Tibial nerve (tissue), 4 donors: ENCODE data around the gene CGNL1. TPM values are rescaled to one million over a fixed set of nuclear protein-coding genes. Genes with fewer than 3 reads are reported as not detected.

ENCODE experiments used
- DNase-seq, 2 donors: peaks; one replicate each; pipeline ENCODE4 v3.0.0-alpha.2; 2019; ENCODE audit warnings: low spot score in 2 of 2
- H3K27ac ChIP-seq, 4 donors: fragments of 200-600 bp; sonication (generic) in 3 of 4; one replicate each; pipeline ENCODE4 v1.5.1; 2017 to 2019; ENCODE audit warnings: mild to moderate bottlenecking in 1 of 4
- H3K27me3 ChIP-seq, 2 donors: fragments of 200-600 bp; sonication (generic) in 1 of 2; one replicate each; pipeline versions ENCODE4 v1.5.1 to v1.6.0; 2017 to 2019
- H3K36me3 ChIP-seq, 3 donors: fragments of 200-600 bp; sonication (generic); one replicate each; pipeline ENCODE4 v1.5.1; 2018 to 2019
- H3K4me1 ChIP-seq, 4 donors: fragments of 200-600 bp; sonication (generic) in 3 of 4; one replicate each; pipeline ENCODE4 v1.5.1; 2017 to 2019
- H3K4me3 ChIP-seq, 4 donors: fragments of 200-600 bp; sonication (generic) in 3 of 4; one replicate each; pipeline ENCODE4 v1.5.1; 2017 to 2019; ENCODE audit warnings: mild to moderate bottlenecking in 1 of 4, moderate library complexity in 1 of 4
- H3K9me3 ChIP-seq, 4 donors: fragments of 200-600 bp; sonication (generic) in 3 of 4; one replicate each; pipeline ENCODE4 v1.5.1; 2017 to 2019
- CTCF ChIP-seq, 5 experiments: fragments of 200-600 bp in 3 of 5; fragments of 450-650 bp in 2 of 5; sonication (generic) in 3 of 5; IDR thresholded peaks; one replicate each; pipeline ENCODE4 v1.5.1; 2016 to 2019; ENCODE audit warnings: antibody characterized with exemption in 5 of 5, mild to moderate bottlenecking in 3 of 5, moderate library complexity in 2 of 5
- EP300 ChIP-seq, 2 donors: sonication (generic); formaldehyde crosslinking; IDR thresholded peaks; one replicate each; pipeline ENCODE4 v1.6.1; 2017; ENCODE audit warnings: antibody characterized with exemption in 2 of 2, mild to moderate bottlenecking in 1 of 2
- POLR2A ChIP-seq, 2 donors: fragments of 450-650 bp; IDR thresholded peaks; one replicate each; pipeline ENCODE4 v1.6.1; 2017; ENCODE audit warnings: antibody characterized with exemption in 2 of 2, mild to moderate bottlenecking in 2 of 2, moderate library complexity in 2 of 2
- WGBS, 2 donors: methylation state at CpG; one replicate each; pipeline ENCODE4 v1.1.5; 2018; 5-methylcytosine and 5-hydroxymethylcytosine counted together
- total RNA-seq, 4 donors: library from RNA; depleted of rRNA; stranded (reverse); fragments of >200 nt; gene quantifications; one replicate each; pipeline ENCODE4 v1.1.0, GENCODE V29; 2016

Gene CGNL1
- total RNA-seq, 4 donors from 2014 or later, result 15.9 to 36.7 (median 29.2) TPM

GRCh38 chr15:57330619-57331340, 45.5 kb upstream of the CGNL1 start:
- H3K9me3 ChIP-seq, result no peaks in the 10 kb centered on the region
- no peak overlapping the region for H3K27ac ChIP-seq
- H3K27me3 ChIP-seq, result no peaks in the 10 kb centered on the region
- DNase-seq, result no peak
- H3K36me3 ChIP-seq, result no peaks in the 10 kb centered on the region
- TF ChIP-seq EP300 (IDR thresholded peaks at IDR 0.05) (no peak), CTCF (IDR thresholded peaks at IDR 0.05) (no peak), POLR2A (IDR thresholded peaks at IDR 0.05) (no peak)
- 71 to 77% methylated on average over 14 of the region's 14 CpGs for WGBS, 2 donors
- H3K4me3 ChIP-seq, result no peak overlapping the region
- no peaks in the 10 kb centered on the region for H3K4me1 ChIP-seq

GRCh38 chr15:57332326-57332725, 44.0 kb upstream of the CGNL1 start:
- 81 to 86% methylated on average over 8 of the region's 8 CpGs for WGBS, 2 donors
- H3K27ac ChIP-seq, result no peak overlapping the region
- no peak for TF ChIP-seq CTCF (IDR thresholded peaks at IDR 0.05)
- TF ChIP-seq EP300 (IDR thresholded peaks at IDR 0.05), result no peak
- TF ChIP-seq POLR2A (IDR thresholded peaks at IDR 0.05), result no peak
- H3K4me3 ChIP-seq, result no peak overlapping the region
- no peak for DNase-seq
- no peaks in the 10 kb centered on the region for H3K9me3 ChIP-seq
- no peaks in the 10 kb centered on the region for H3K4me1 ChIP-seq
- H3K36me3 ChIP-seq, result no peaks in the 10 kb centered on the region
- H3K27me3 ChIP-seq, result no peaks in the 10 kb centered on the region

GRCh38 chr15:57333487-57333886, 42.8 kb upstream of the CGNL1 start:
- Histone ChIP-seq H3K4me3 (no peak overlapping the region), H3K36me3 (no peaks in the 10 kb centered on the region), H3K4me1 (peaks cover 0 to 6% (median 0%) of the 10 kb centered on the region in 4 donors), H3K27ac (no peak overlapping the region), H3K27me3 (no peaks in the 10 kb centered on the region), H3K9me3 (no peaks in the 10 kb centered on the region)
- WGBS, 2 donors, result 83 to 84% methylated on average over 4 of the region's 4 CpGs
- TF ChIP-seq POLR2A (IDR thresholded peaks at IDR 0.05) (no peak), CTCF (IDR thresholded peaks at IDR 0.05) (no peak), EP300 (IDR thresholded peaks at IDR 0.05) (no peak)
- no peak for DNase-seq

GRCh38 chr15:57334257-57334656, 42.0 kb upstream of the CGNL1 start:
- no peak overlapping the region for H3K27ac ChIP-seq
- TF ChIP-seq EP300 (IDR thresholded peaks at IDR 0.05) (no peak), POLR2A (IDR thresholded peaks at IDR 0.05) (no peak), CTCF (IDR thresholded peaks at IDR 0.05) (no peak)
- no peaks in the 10 kb centered on the region for H3K27me3 ChIP-seq
- WGBS, 2 donors, result 63 to 67% methylated on average over 12 of the region's 12 CpGs
- H3K9me3 ChIP-seq, result no peaks in the 10 kb centered on the region
- peaks cover 0 to 9% (median 0%) of the 10 kb centered on the region in 4 donors for H3K4me1 ChIP-seq
- no peaks in the 10 kb centered on the region for H3K36me3 ChIP-seq
- H3K4me3 ChIP-seq, result no peak overlapping the region
- no peak for DNase-seq

- H3K4me3 ChIP-seq, result no peak overlapping the region
- 79 to 80% methylated on average over 6 of the region's 6 CpGs for WGBS, 2 donors
- no peaks in the 10 kb centered on the region for H3K9me3 ChIP-seq
- no peak overlapping the region for H3K27ac ChIP-seq
- no peak for DNase-seq
- H3K36me3 ChIP-seq, result no peaks in the 10 kb centered on the region
- TF ChIP-seq CTCF (IDR thresholded peaks at IDR 0.05) (no peak), POLR2A (IDR thresholded peaks at IDR 0.05) (no peak), EP300 (IDR thresholded peaks at IDR 0.05) (no peak)
- H3K4me1 ChIP-seq, result peaks cover 0 to 9% (median 0%) of the 10 kb centered on the region in 4 donors
- no peaks in the 10 kb centered on the region for H3K27me3 ChIP-seq
Observed at GRCh38 chr15:57335293-57335715, 41.0 kb upstream of the CGNL1 start.
